LNCAP (cell line): Measurements from ENCODE around the gene RUNDC1.

Source experiments
- CTCF ChIP-seq: fragments of 450-650 bp; IDR thresholded peaks from 2 replicates; pipeline ENCODE4 v1.5.1; 2017; ENCODE audit warnings: mild to moderate bottlenecking

RUNDC1 gene

GRCh38 chr17:43026595-43026994 lies 46.2 kb downstream of the RUNDC1 start:
- no peak for TF ChIP-seq CTCF

DNA sequence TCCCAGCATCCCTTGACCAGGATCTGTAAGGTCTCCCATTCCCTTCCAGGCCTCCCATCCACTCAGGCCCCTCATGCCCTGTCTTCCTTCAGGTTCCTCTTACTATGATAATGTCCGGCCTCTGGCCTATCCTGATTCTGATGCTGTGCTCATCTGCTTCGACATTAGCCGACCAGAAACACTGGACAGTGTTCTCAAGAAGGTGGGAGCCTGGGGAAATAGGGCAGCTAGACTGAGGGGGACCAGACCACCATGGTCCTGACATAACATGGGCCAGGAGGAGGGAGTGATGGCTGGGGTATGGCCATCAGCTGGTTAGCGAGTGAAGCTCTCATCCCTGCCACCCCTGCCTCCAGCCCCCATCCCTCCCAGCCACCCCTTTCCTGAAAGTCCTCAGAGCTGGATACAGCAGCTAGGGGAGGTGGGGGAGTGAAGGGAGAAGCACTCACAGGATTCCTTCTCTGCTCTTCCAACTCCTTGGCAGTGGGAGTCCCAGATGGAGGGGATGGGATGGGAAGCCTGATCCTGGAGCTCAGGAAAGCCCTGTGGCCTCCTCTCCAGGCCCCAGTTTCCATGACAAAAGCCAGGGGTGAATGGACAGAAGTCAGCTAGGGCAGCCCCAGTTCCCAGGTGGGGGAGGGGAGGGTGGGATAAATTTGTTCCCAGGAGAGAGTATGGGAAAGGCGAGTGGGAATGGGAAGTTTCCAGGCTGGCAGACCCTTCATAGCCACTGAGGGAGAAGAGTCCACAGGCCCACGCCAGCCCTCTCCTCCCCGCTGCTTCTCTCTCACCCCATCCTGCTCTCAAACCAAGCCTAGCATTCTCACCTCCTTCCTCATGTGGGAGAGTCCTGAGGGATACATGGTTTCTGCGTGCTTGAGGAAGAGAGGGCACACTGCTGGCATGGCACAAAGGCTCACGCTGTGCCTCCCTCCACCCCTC lies 47.0 kb downstream of the RUNDC1 start:
- no peak for TF ChIP-seq CTCF

GRCh38 chr17:43028221-43028861 lies 48.0 kb downstream of the RUNDC1 start:
- TF ChIP-seq CTCF: no peak

GRCh38 chr17:43030137-43030767 lies 49.9 kb downstream of the RUNDC1 start:
- TF ChIP-seq CTCF: no peak

- TF ChIP-seq CTCF: no peak
These were observed 51.3 kb downstream of the RUNDC1 start for GRCh38 chr17:43031666-43032065.

DNA sequence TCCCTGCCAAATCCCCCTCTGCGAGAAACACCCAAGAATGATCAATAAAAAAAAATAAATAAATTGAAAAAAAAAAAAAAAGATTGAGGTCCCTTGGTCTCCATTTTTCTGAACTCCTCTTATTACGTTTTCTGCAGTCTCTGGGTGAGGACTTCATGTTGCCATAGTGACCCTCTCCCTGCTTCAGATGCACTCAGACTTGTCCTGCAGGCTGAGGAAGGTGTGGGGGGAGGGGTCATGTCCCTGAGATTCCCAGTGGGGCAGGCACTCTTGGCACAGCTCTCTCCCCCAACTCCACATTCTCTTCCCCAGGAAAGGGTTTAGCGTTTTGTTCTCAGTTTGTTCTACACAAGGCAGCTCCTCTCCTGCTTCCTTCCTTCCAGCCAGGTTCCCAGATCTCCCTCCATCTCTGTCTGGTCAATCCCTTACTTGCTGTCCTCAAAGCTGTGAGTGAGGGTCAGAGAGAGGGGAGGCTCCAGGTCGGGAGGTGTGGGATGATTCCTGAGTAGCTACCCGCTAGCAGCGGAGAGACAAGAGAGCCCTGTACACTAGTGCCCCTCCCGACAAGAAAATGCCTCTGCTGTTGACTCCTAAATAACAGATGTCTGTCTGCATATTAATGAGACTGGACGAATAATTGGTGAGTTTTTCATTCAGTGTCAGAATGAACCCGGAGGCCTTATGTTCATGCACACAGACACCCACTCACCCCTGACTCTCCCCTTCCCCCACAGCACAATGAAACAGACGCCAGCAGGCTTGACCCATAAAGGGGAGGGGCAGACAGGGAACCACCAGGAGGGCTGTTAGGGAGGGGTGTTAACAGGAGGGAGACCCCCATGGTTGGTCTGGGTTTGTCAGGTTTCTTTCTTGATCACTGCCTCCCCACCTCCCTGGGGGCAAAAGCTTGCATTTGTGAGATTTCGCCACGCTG lies 53.9 kb downstream of the RUNDC1 start:
- TF ChIP-seq CTCF: no peak

DNA sequence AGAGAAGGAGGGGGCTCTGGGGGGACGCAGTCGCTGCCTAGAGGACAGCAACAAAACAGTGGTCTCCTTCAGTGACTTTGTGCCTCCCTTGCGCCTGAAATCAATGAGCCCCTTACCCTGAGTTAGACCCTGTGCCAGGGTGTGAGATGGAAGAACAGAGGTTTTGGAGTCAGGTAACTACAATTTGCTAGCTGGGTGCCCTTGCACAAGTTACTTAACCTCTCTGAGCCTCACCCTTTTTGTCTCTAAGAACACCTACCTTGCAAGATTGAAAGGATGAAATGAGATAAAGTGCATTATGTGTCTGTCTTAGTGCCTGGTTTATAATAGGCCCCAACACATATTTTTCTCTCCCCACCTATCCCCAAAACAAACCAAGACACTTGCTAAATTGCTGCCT lies 54.5 kb downstream of the RUNDC1 start:
- TF ChIP-seq CTCF: no peak
